Hematopoietic multipotent progenitor cell treated with erythropoietin and hydrocortisone succinate and interleukin-3 and kit ligand, for 17 days (in vitro differentiated cells): ENCODE data around the gene TCEAL1.
"Not testable (repeated sequence)": the region's sequence is repeated elsewhere in the genome, so short reads cannot be mapped to it uniquely, and the experiment has no call there.

Experiments used
- DNase-seq: peaks from one replicate; pipeline ENCODE4 v3.0.0-alpha.2; 2015; ENCODE audit warnings: low spot score

Gene TCEAL1

GRCh38 chrX:103628386-103629317 is at the start of gene TCEAL1:
Gene TCEAL1 (plus strand): TSS chrX:103628975. CDS start chrX:103629917, 942 bp downstream.
- peak; percentile 13 for DNase-seq

GRCh38 chrX:103584596-103584995 is 44.2 kb upstream of the TCEAL1 start:
- no peak for DNase-seq

GRCh38 chrX:103585411-103586313 is 43.1 kb upstream of the TCEAL1 start, which contains the start of gene TCEAL4:
Gene TCEAL4 (plus strand): TSS chrX:103585515. CDS start chrX:103586676, 1,161 bp downstream.
- no peak for DNase-seq

GRCh38 chrX:103586314-103586646 is 42.5 kb upstream of the TCEAL1 start:
- DNase-seq = no peak

- no peak for DNase-seq
These were observed 42.1 kb upstream of the TCEAL1 start for GRCh38 chrX:103586659-103587058.

- not testable (repeated sequence) for DNase-seq
These were observed 36.5 kb upstream of the TCEAL1 start for GRCh38 chrX:103592295-103592694.

GRCh38 chrX:103595202-103595601 is 33.6 kb upstream of the TCEAL1 start:
- DNase-seq = not testable (repeated sequence)

- no peak for DNase-seq
These were observed 21.1 kb upstream of the TCEAL1 start, which contains the start of gene TCEAL3 for GRCh38 chrX:103607364-103608305. Gene TCEAL3 (plus strand): TSS chrX:103607963. CDS start chrX:103609065, 1,102 bp downstream.

- DNase-seq = no peak
These were observed 20.3 kb upstream of the TCEAL1 start for GRCh38 chrX:103608306-103608963.

GRCh38 chrX:103610282-103610681 is 18.5 kb upstream of the TCEAL1 start:
- no peak for DNase-seq

- DNase-seq = no peak
These were observed 15.3 kb upstream of the TCEAL1 start for GRCh38 chrX:103613362-103613890.

- DNase-seq = no peak
These were observed 13.8 kb upstream of the TCEAL1 start for GRCh38 chrX:103614999-103615398.

GRCh38 chrX:103615781-103616371 is 12.9 kb upstream of the TCEAL1 start:
- DNase-seq = no peak

GRCh38 chrX:103616676-103617186 is 12.0 kb upstream of the TCEAL1 start:
- no peak for DNase-seq

- no peak for DNase-seq
These were observed 4.7 kb upstream of the TCEAL1 start for GRCh38 chrX:103624111-103624510.

- DNase-seq = no peak
These were observed 1.9 kb upstream of the TCEAL1 start for GRCh38 chrX:103626855-103627254.

GRCh38 chrX:103629318-103630170 is 769 bp downstream of the TCEAL1 start:
- peak; percentile 15 for DNase-seq

GRCh38 chrX:103630171-103630511 is 1.4 kb downstream of the TCEAL1 start:
- no peak for DNase-seq

- DNase-seq = no peak
These were observed 2.4 kb downstream of the TCEAL1 start for GRCh38 chrX:103631145-103631544.
